H1 (cell line): ENCODE measurements around the gene FNDC1. TPM values are rescaled to one million over a fixed set of nuclear protein-coding genes. Genes with fewer than 3 reads are reported as not detected.

Experiments used
- CTCF ChIA-PET: fragments of 300-600 bp; sonication (Branson Sonifier 250); formaldehyde crosslinking; loops from one replicate; lab custom pipeline; 2021; ENCODE audit not compliant: partially characterized antibody; lab: Charles Lee
- POLR2A ChIA-PET: fragments of 300-600 bp; sonication (Branson Sonifier 250); formaldehyde crosslinking; loops from one replicate; lab custom pipeline; 2021; ENCODE audit warnings: inconsistent platforms; ENCODE audit not compliant: partially characterized antibody; lab: Charles Lee
- DNase-seq, 2 experiments: peaks; one replicate each; pipeline versions ENCODE4 v3.0.0 to v3.0.0-alpha.2; 2010 to 2022; ENCODE audit warnings: low spot score in 2 of 2, low read depth in 1 of 2, mixed read lengths in 1 of 2
- FAIRE-seq: peaks from 2 replicates; lab custom pipeline; 2011; peaks lifted over from hg19 to GRCh38; lab: Jason Lieb, UNC
- H2AFZ ChIP-seq: 2 replicates; pipeline ENCODE4 v1.8.1; 2012; ENCODE audit warnings: low read length, inconsistent platforms
- H2AK5ac ChIP-seq: 2 replicates; pipeline ENCODE4 v1.6.1; 2013; ENCODE audit warnings: low read depth, low read length
- H2BK120ac ChIP-seq: replicated peaks from 2 replicates; pipeline ENCODE3; 2013; ENCODE audit warnings: low read depth, low read length, inconsistent platforms
- H2BK12ac ChIP-seq: 2 replicates; pipeline ENCODE4 v1.6.1; 2013; ENCODE audit warnings: low read depth, low read length
- H2BK15ac ChIP-seq: 2 replicates; pipeline ENCODE4 v1.6.1; 2013; ENCODE audit warnings: low read length
- H2BK20ac ChIP-seq: 2 replicates; pipeline ENCODE4 v1.6.1; 2013; ENCODE audit warnings: low read length
- H2BK5ac ChIP-seq: 2 replicates; pipeline ENCODE4 v1.6.1; 2013; ENCODE audit warnings: low read depth, low read length
- H3K14ac ChIP-seq: 2 replicates; pipeline ENCODE4 v1.6.1; 2013; ENCODE audit warnings: inconsistent platforms; ENCODE audit not compliant: insufficient read length
- H3K18ac ChIP-seq: 2 replicates; pipeline ENCODE4 v1.6.1; 2013; ENCODE audit warnings: low read length; ENCODE audit errors: extremely low read depth
- H3K23ac ChIP-seq: 2 replicates; pipeline ENCODE4 v1.6.1; 2013; ENCODE audit warnings: inconsistent platforms; ENCODE audit not compliant: insufficient read length
- H3K23me2 ChIP-seq: 2 replicates; pipeline ENCODE4 v1.6.1; 2013; ENCODE audit warnings: low read depth, low read length
- H3K27ac ChIP-seq: 2 replicates; pipeline ENCODE4 v1.6.1; 2011; ENCODE audit warnings: low read depth, low read length, inconsistent platforms
- H3K27me3 ChIP-seq, 4 experiments: replicated peaks in 1 of 4; 1 replicate in 1 of 4; 2 replicates in 3 of 4; pipeline versions ENCODE4 v1.6.1 to v1.8.1; 2011 to 2013; ENCODE audit warnings: low read length in 3 of 4, mild to moderate bottlenecking in 3 of 4, inconsistent platforms in 2 of 4, mixed read lengths in 2 of 4, moderate library complexity in 1 of 4; ENCODE audit not compliant: control insufficient read depth in 3 of 4, insufficient read depth in 3 of 4; ENCODE audit errors: extremely low read depth in 1 of 4
- H3K36me3 ChIP-seq, 4 experiments: 2 replicates each; pipeline versions ENCODE4 v1.6.1 to v1.8.1; 2011 to 2013; ENCODE audit warnings: mild to moderate bottlenecking in 4 of 4, low read length in 3 of 4, moderate library complexity in 2 of 4, control low read depth in 1 of 4, inconsistent platforms in 1 of 4; ENCODE audit not compliant: insufficient read depth in 4 of 4, control insufficient read depth in 2 of 4
- H3K4ac ChIP-seq: replicated peaks from 2 replicates; pipeline ENCODE3; 2013; ENCODE audit warnings: low read length, low read depth, mixed read lengths, inconsistent platforms; ENCODE audit not compliant: insufficient read length
- H3K4me1 ChIP-seq, 4 experiments: replicated peaks in 1 of 4; 1 replicate in 1 of 4; 2 replicates in 3 of 4; pipeline versions ENCODE4 v1.6.1 to v1.8.1; 2011 to 2013; ENCODE audit warnings: low read length in 3 of 4, inconsistent platforms in 2 of 4, mixed read lengths in 1 of 4; ENCODE audit not compliant: insufficient read depth in 4 of 4, control insufficient read depth in 3 of 4
- H3K4me2 ChIP-seq, 2 experiments: 2 replicates each; pipeline versions ENCODE4 v1.6.1 to v1.8.1; 2011 to 2013; ENCODE audit warnings: low read depth in 2 of 2, low read length in 2 of 2, control low read depth in 1 of 2, inconsistent platforms in 1 of 2, mild to moderate bottlenecking in 1 of 2; ENCODE audit not compliant: insufficient read depth in 1 of 2
- H3K4me3 ChIP-seq, 4 experiments: fragments of 200-600, 300-600 bp in 1 of 4; sonication (generic), shearing (Covaris generic), sonication (Bioruptor Twin) in 1 of 4; 2 replicates each; pipeline versions ENCODE4 v1.5.1 to v1.8.1; 2011 to 2016; ENCODE audit warnings: low read length in 4 of 4, low read depth in 3 of 4, control low read depth in 2 of 4, inconsistent platforms in 2 of 4, mild to moderate bottlenecking in 2 of 4, mixed read lengths in 1 of 4, moderate library complexity in 1 of 4; ENCODE audit not compliant: insufficient read depth in 2 of 4; ENCODE audit errors: extremely low read depth in 1 of 4
- H3K56ac ChIP-seq: replicated peaks from 2 replicates; pipeline ENCODE3; 2013; ENCODE audit warnings: low read depth, mild to moderate bottlenecking, mixed read lengths, low read length, inconsistent platforms; ENCODE audit not compliant: insufficient read length
- H3K79me1 ChIP-seq: 2 replicates; pipeline ENCODE4 v1.6.1; 2013; ENCODE audit warnings: low read depth, low read length, control low read depth
- H3K79me2 ChIP-seq, 2 experiments: 2 replicates each; pipeline versions ENCODE4 v1.6.1 to v1.8.1; 2012 to 2013; ENCODE audit warnings: low read length in 2 of 2, mild to moderate bottlenecking in 2 of 2, inconsistent platforms in 1 of 2; ENCODE audit not compliant: insufficient read depth in 2 of 2, control insufficient read depth in 1 of 2
- H3K9ac ChIP-seq, 4 experiments: replicated peaks in 1 of 4; 1 replicate in 1 of 4; 2 replicates in 3 of 4; pipeline versions ENCODE4 v1.6.1 to v1.8.1; 2011 to 2013; ENCODE audit warnings: low read depth in 3 of 4, low read length in 3 of 4, control low read depth in 2 of 4, mild to moderate bottlenecking in 2 of 4, moderate library complexity in 2 of 4, inconsistent platforms in 1 of 4; ENCODE audit errors: extremely low read depth in 1 of 4
- H3K9me3 ChIP-seq, 2 experiments: 2 replicates each; pipeline versions ENCODE4 v1.6.1 to v1.8.1; 2012 to 2013; ENCODE audit warnings: mild to moderate bottlenecking in 2 of 2, moderate library complexity in 2 of 2, control low read depth in 1 of 2, inconsistent platforms in 1 of 2, low read depth in 1 of 2, low read length in 1 of 2, mixed read lengths in 1 of 2; ENCODE audit not compliant: insufficient read depth in 2 of 2
- H4K20me1 ChIP-seq, 2 experiments: replicated peaks in 1 of 2; 2 replicates each; pipeline versions ENCODE3 to v1.8.1; 2011 to 2013; ENCODE audit warnings: inconsistent platforms in 2 of 2, low read length in 2 of 2, mild to moderate bottlenecking in 1 of 2; ENCODE audit not compliant: insufficient read depth in 2 of 2, control insufficient read depth in 1 of 2
- H4K5ac ChIP-seq: 2 replicates; pipeline ENCODE4 v1.6.1; 2013; ENCODE audit warnings: low read length, low read depth, mixed read lengths, inconsistent platforms; ENCODE audit not compliant: insufficient read length
- H4K8ac ChIP-seq: 2 replicates; pipeline ENCODE4 v1.8.0; 2013; ENCODE audit warnings: mild to moderate bottlenecking, moderate library complexity, low read length, inconsistent platforms; ENCODE audit not compliant: insufficient read depth; ENCODE audit errors: extremely low read depth
- H4K91ac ChIP-seq: replicated peaks from 2 replicates; pipeline ENCODE3; 2013; ENCODE audit warnings: low read length, mixed read lengths, inconsistent platforms; ENCODE audit not compliant: insufficient read length
- GABPA ChIP-seq: IDR thresholded peaks from 2 replicates; pipeline ENCODE4 v1.6.1; 2011; ENCODE audit warnings: mild to moderate bottlenecking, low read length, moderate library complexity, borderline replicate concordance; ENCODE audit not compliant: insufficient read depth
- SUZ12 ChIP-seq: fragments of 200-600 bp; sonication (generic); IDR thresholded peaks from 2 replicates; pipeline ENCODE4 v1.6.1; 2012; ENCODE audit warnings: mild to moderate bottlenecking, inconsistent platforms, low read length, moderate library complexity, mixed read lengths
- WGBS, 2 experiments: shearing (Covaris generic) in 1 of 2; methylation state at CpG; one replicate each; pipeline versions ENCODE4 v1.1.6 to v1.1.7; 2013 to 2015; ENCODE audit warnings: low lambda C conversion rate in 2 of 2, mixed read lengths in 2 of 2, inconsistent platforms in 1 of 2, low coverage in 1 of 2, missing lambda C conversion rate in 1 of 2; ENCODE audit not compliant: insufficient replicate concordance in 2 of 2, insufficient coverage in 1 of 2, insufficient read length in 1 of 2; ENCODE audit errors: extremely low coverage in 1 of 2, missing lambda C conversion rate in 1 of 2; 5-methylcytosine and 5-hydroxymethylcytosine counted together
- polyA plus RNA-seq, 7 experiments: library from polyadenylated mRNA; depleted of rRNA in 3 of 7; stranded (reverse) in 5 of 7; unstranded in 2 of 7; fragments of >200 nt in 5 of 7; fragments of 200-250 nt in 2 of 7; gene quantifications; 1 replicate in 5 of 7; 2 replicates in 1 of 7; 4 replicates in 1 of 7; pipeline versions ENCODE4 v1.2.1 to v1.2.3, GENCODE V29; 2011 to 2013; ENCODE audit warnings: missing spikeins in 2 of 7, mixed read lengths in 2 of 7
- total RNA-seq: library from RNA; stranded (reverse); fragmentation: NEBNext Ultra II Directional; extraction: Animal tissue kit (Norgen Biotek cat#: 25700); gene quantifications from 2 replicates; pipeline ENCODE4 v1.2.1, GENCODE V29; 2021
- TF ChIP-seq, protein P1 (sequence below): IDR thresholded peaks from 2 replicates; pipeline ENCODE4 v1.6.1; 2012; ENCODE audit warnings: inconsistent platforms

Gene FNDC1
- total and polyA plus RNA-seq, 2 of the 8 experiments (the other 6 are each of a cell fraction or from before 2014, with no cell fraction given), result 0.06 to 0.30 TPM

- H3K27ac ChIP-seq, result no peak overlapping the region
- H2BK12ac ChIP-seq, result no peak overlapping the region
- no peak overlapping the region for H3K18ac ChIP-seq
- no peak overlapping the region for H2BK15ac ChIP-seq
- no peak for DNase-seq
- no peak for FAIRE-seq
- no peak overlapping the region for H3K14ac ChIP-seq
- no peak overlapping the region for H4K8ac ChIP-seq
- H3K56ac ChIP-seq, result no peak overlapping the region
- no peak overlapping the region for H4K91ac ChIP-seq
- H2BK20ac ChIP-seq, result no peak overlapping the region
- TF ChIP-seq SUZ12 (no peak), GABPA (no peak)
- TF ChIP-seq, protein P1, sequence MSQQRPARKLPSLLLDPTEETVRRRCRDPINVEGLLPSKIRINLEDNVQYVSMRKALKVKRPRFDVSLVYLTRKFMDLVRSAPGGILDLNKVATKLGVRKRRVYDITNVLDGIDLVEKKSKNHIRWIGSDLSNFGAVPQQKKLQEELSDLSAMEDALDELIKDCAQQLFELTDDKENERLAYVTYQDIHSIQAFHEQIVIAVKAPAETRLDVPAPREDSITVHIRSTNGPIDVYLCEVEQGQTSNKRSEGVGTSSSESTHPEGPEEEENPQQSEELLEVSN, result no peak
- H2AK5ac ChIP-seq, result no peak overlapping the region
- CTCF ChIA-PET, result interaction anchor here (1.1 kb wide), 1 partner anchor 23 kb away, joined by 3 read pairs; no protein-coding TSS in a partner anchor
- no peaks in the 10 kb centered on the region for H3K79me2 ChIP-seq
- peaks cover 0 to 6% (median 0%) of the 10 kb centered on the region in 4 experiments; a peak in 2 of 7 replicates for H3K4me1 ChIP-seq
- peaks cover 0 to 1% of the 10 kb centered on the region in 2 experiments for H4K20me1 ChIP-seq
- H3K27me3 ChIP-seq, result peaks cover 5 to 25% (median 21%) of the 10 kb centered on the region in 4 experiments
- no peaks in the 10 kb centered on the region; a peak in 1 of 8 replicates for H3K36me3 ChIP-seq
- H3K23me2 ChIP-seq, result peaks cover 6% of the 10 kb centered on the region; the same call in 1 of the 2 replicates
- H2BK120ac ChIP-seq, result no peak overlapping the region
- H3K23ac ChIP-seq, result no peak overlapping the region
- no peak overlapping the region for H3K4ac ChIP-seq
- H3K79me1 ChIP-seq, result no peaks in the 10 kb centered on the region
- no peak overlapping the region for H2BK5ac ChIP-seq
- peaks cover 30 to 52% of the 10 kb centered on the region in 2 experiments for H3K9me3 ChIP-seq
- H3K9ac ChIP-seq, result no peak overlapping the region
- no peak overlapping the region for H3K4me2 ChIP-seq
- WGBS, 2 experiments, result 78% methylated on average over 8 of the region's 8 CpGs; no CpG with 5 or more reads in 1 of the 2 experiments
- H2AFZ ChIP-seq, result no peak overlapping the region
- POLR2A ChIA-PET, result no interaction called here
- no peak overlapping the region for H3K4me3 ChIP-seq
- no peak overlapping the region for H4K5ac ChIP-seq
Observed at GRCh38 chr6:159229651-159230051, 60.5 kb downstream of the FNDC1 start.
